ENCODE measurements around the gene PLCD3.

GRCh38 chr17:45119964-45120363, 12.4 kb downstream of the PLCD3 start:
- TF ChIP-seq, protein P1, sequence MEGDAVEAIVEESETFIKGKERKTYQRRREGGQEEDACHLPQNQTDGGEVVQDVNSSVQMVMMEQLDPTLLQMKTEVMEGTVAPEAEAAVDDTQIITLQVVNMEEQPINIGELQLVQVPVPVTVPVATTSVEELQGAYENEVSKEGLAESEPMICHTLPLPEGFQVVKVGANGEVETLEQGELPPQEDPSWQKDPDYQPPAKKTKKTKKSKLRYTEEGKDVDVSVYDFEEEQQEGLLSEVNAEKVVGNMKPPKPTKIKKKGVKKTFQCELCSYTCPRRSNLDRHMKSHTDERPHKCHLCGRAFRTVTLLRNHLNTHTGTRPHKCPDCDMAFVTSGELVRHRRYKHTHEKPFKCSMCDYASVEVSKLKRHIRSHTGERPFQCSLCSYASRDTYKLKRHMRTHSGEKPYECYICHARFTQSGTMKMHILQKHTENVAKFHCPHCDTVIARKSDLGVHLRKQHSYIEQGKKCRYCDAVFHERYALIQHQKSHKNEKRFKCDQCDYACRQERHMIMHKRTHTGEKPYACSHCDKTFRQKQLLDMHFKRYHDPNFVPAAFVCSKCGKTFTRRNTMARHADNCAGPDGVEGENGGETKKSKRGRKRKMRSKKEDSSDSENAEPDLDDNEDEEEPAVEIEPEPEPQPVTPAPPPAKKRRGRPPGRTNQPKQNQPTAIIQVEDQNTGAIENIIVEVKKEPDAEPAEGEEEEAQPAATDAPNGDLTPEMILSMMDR (conservative IDR thresholded peaks at IDR 0.05 in 1 of 2, IDR thresholded peaks at IDR 0.05 in 1 of 2; ENCODE audit: extremely low read depth in 1 of 2, insufficient read depth in 1 of 2, low read depth in 1 of 2, low read length in 2 of 2) = no peak
- TF ChIP-seq EZH2 (IDR thresholded peaks at IDR 0.05; ENCODE audit: borderline replicate concordance, low read length) = no peak

All from mammary epithelial cell (primary cell).